HEK293 (cell line): Measurements from ENCODE around the gene MCAT.

ENCODE experiments used
- AEBP2 ChIP-seq: fragments of 450-650 bp; formaldehyde crosslinking; IDR thresholded peaks from 2 replicates; pipeline ENCODE4 v1.5.1; 2016; ENCODE audit warnings: missing biosample characterization, missing genetic modification characterization, borderline replicate concordance
- BCL6B ChIP-seq: fragments of 450-650 bp; formaldehyde crosslinking; IDR thresholded peaks from 2 replicates; pipeline ENCODE4 v1.5.1; 2017; ENCODE audit warnings: missing biosample characterization, missing genetic modification characterization
- GLIS1 ChIP-seq: fragments of 450-650 bp; formaldehyde crosslinking; IDR thresholded peaks from 2 replicates; pipeline ENCODE4 v1.5.1; 2016; ENCODE audit warnings: missing biosample characterization, missing genetic modification characterization
- SCRT2 ChIP-seq: fragments of 450-650 bp; formaldehyde crosslinking; IDR thresholded peaks from 2 replicates; pipeline ENCODE4 v1.5.1; 2016; ENCODE audit warnings: missing biosample characterization, missing genetic modification characterization
- TRIM28 ChIP-seq: IDR thresholded peaks from 2 replicates; pipeline ENCODE4 v1.6.1; 2011; ENCODE audit warnings: low read length, control low read depth, borderline replicate concordance
- TSHZ1 ChIP-seq: fragments of 450-650 bp; formaldehyde crosslinking; IDR thresholded peaks from 2 replicates; pipeline ENCODE4 v1.5.1; 2016; ENCODE audit warnings: missing biosample characterization, missing genetic modification characterization, borderline replicate concordance
- ZBTB44 ChIP-seq: fragments of 450-650 bp; IDR thresholded peaks from 2 replicates; pipeline ENCODE4 v1.5.1; 2018; ENCODE audit warnings: missing biosample characterization, mild to moderate bottlenecking, missing genetic modification characterization
- ZNF121 ChIP-seq: fragments of 450-650 bp; formaldehyde crosslinking; IDR thresholded peaks from 2 replicates; pipeline ENCODE4 v1.5.1; 2016; ENCODE audit warnings: missing biosample characterization, missing genetic modification characterization
- ZNF184 ChIP-seq: fragments of 450-650 bp; IDR thresholded peaks from 2 replicates; pipeline ENCODE4 v1.5.1; 2018; ENCODE audit warnings: missing biosample characterization, mild to moderate bottlenecking, missing genetic modification characterization
- ZNF23 ChIP-seq: fragments of 450-650 bp; formaldehyde crosslinking; IDR thresholded peaks from 2 replicates; pipeline ENCODE4 v1.5.1; 2016; ENCODE audit warnings: missing biosample characterization, missing genetic modification characterization, borderline replicate concordance
- ZNF311 ChIP-seq: fragments of 450-650 bp; formaldehyde crosslinking; IDR thresholded peaks from 2 replicates; pipeline ENCODE4 v1.5.1; 2017; ENCODE audit warnings: missing biosample characterization, missing genetic modification characterization, borderline replicate concordance
- ZNF341 ChIP-seq: fragments of 450-650 bp; formaldehyde crosslinking; IDR thresholded peaks from 2 replicates; pipeline ENCODE4; 2016; ENCODE audit warnings: low read depth, missing biosample characterization, missing genetic modification characterization
- ZNF398 ChIP-seq: fragments of 450-650 bp; formaldehyde crosslinking; IDR thresholded peaks from 2 replicates; pipeline ENCODE4 v1.5.1; 2017; ENCODE audit warnings: missing biosample characterization, missing genetic modification characterization
- ZNF426 ChIP-seq: fragments of 450-650 bp; formaldehyde crosslinking; IDR thresholded peaks from 2 replicates; pipeline ENCODE4 v1.5.1; 2017; ENCODE audit warnings: missing biosample characterization, missing genetic modification characterization, mild to moderate bottlenecking, inconsistent platforms, moderate library complexity
- ZNF473 ChIP-seq: fragments of 450-650 bp; formaldehyde crosslinking; IDR thresholded peaks from 2 replicates; pipeline ENCODE4 v1.5.1; 2017; ENCODE audit warnings: missing biosample characterization, missing genetic modification characterization
- ZNF518A ChIP-seq: fragments of 450-650 bp; formaldehyde crosslinking; conservative IDR thresholded peaks from 2 replicates; pipeline ENCODE4 v1.5.1; 2016; ENCODE audit warnings: low read depth, missing biosample characterization, missing genetic modification characterization
- ZNF530 ChIP-seq: fragments of 450-650 bp; formaldehyde crosslinking; IDR thresholded peaks from 2 replicates; pipeline ENCODE4 v1.5.1; 2016; ENCODE audit warnings: low read depth, missing biosample characterization, missing genetic modification characterization
- ZNF558 ChIP-seq: fragments of 450-650 bp; formaldehyde crosslinking; IDR thresholded peaks from 2 replicates; pipeline ENCODE4 v1.5.1; 2016; ENCODE audit warnings: missing biosample characterization, missing genetic modification characterization
- ZNF560 ChIP-seq: fragments of 450-650 bp; formaldehyde crosslinking; IDR thresholded peaks from 2 replicates; pipeline ENCODE4 v1.5.1; 2017; ENCODE audit warnings: missing biosample characterization, missing genetic modification characterization, borderline replicate concordance
- ZNF629 ChIP-seq: fragments of 450-650 bp; formaldehyde crosslinking; IDR thresholded peaks from 2 replicates; pipeline ENCODE4 v1.5.1; 2017; ENCODE audit warnings: missing biosample characterization, missing genetic modification characterization
- ZNF670 ChIP-seq: fragments of 450-650 bp; formaldehyde crosslinking; IDR thresholded peaks from 2 replicates; pipeline ENCODE4 v1.5.1; 2016; ENCODE audit warnings: missing biosample characterization, missing genetic modification characterization, low read depth
- ZNF747 ChIP-seq: fragments of 450-650 bp; formaldehyde crosslinking; IDR thresholded peaks from 2 replicates; pipeline ENCODE4 v1.5.1; 2016; ENCODE audit warnings: missing biosample characterization, missing genetic modification characterization
- ZXDB ChIP-seq: fragments of 450-650 bp; formaldehyde crosslinking; IDR thresholded peaks from 2 replicates; pipeline ENCODE4 v1.5.1; 2016; ENCODE audit warnings: missing biosample characterization, missing genetic modification characterization

The MCAT gene

GRCh38 chr22:43187171-43188099 lies 44.2 kb upstream of the MCAT start (continued):
- no peak for TF ChIP-seq BCL6B
- TF ChIP-seq ZNF23 = no peak
- no peak for TF ChIP-seq ZNF558 (tag by site-specific recombination)
- TF ChIP-seq ZNF629 (tag by site-specific recombination) = peak; percentile 89
- TF ChIP-seq ZNF530 (tag by site-specific recombination) = no peak
- TF ChIP-seq ZNF311 = no peak
- no peak for TF ChIP-seq ZNF426 (tag by site-specific recombination)
- peak; percentile 76; the same call in 1 of the 2 replicates for TF ChIP-seq TRIM28
- no peak for TF ChIP-seq ZNF341
- no peak for TF ChIP-seq ZNF560 (tag by site-specific recombination)
- TF ChIP-seq GLIS1 (tag by site-specific recombination) = peak; percentile 83
- TF ChIP-seq ZNF518A (tag by site-specific recombination) = peak; percentile 99
- TF ChIP-seq ZXDB (tag by site-specific recombination) = peak; percentile 94
- no peak for TF ChIP-seq ZNF670 (tag by site-specific recombination)
- TF ChIP-seq TSHZ1 (tag by site-specific recombination) = no peak
- no peak for TF ChIP-seq ZNF473 (tag by site-specific recombination)
- TF ChIP-seq ZBTB44 = no peak
- no peak for TF ChIP-seq AEBP2
- no peak for TF ChIP-seq ZNF121
- no peak for TF ChIP-seq SCRT2
- no peak for TF ChIP-seq ZNF184 (tag by site-specific recombination)
- TF ChIP-seq ZNF398 (tag by site-specific recombination) = peak; percentile 73
- TF ChIP-seq ZNF747 = no peak
